ENCODE measurements around the gene RHBDL3.

DNA sequence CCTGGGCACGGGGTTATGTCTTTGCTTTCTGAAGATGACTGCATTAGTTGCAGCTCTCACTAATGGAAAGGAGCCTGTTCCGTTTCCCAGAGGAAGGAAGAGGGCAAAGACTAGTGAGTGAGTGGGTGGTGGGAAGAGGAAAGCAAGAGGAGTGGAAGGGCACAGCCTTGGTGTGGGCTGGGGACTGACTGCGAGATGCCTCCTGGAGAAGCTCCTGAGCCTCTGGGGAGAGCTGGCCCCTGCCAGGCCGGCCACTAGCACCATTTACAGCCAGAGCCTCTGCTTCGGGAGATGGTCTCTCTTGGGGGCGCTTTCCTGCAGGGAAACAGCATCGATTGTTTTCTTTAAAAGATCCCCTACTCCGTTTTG is 825 bp upstream of the RHBDL3 start:
- TF ChIP-seq FOXP2 (optimal IDR thresholded peaks at IDR 0.05; ENCODE audit: control extremely low read depth, extremely low read length, insufficient read depth), result no peak
- TF ChIP-seq POLR2AphosphoS5 (IDR thresholded peaks at IDR 0.05; ENCODE audit: borderline replicate concordance, low read depth, low read length), result no peak
